ENCODE measurements around the gene SERPINA1.

The SERPINA1 gene

GRCh38 chr14:94334872-94335271, 53.5 kb downstream of the SERPINA1 start:
- no peaks in the 10 kb centered on the region for H3K27me3 ChIP-seq (ENCODE audit: insufficient read depth, poor library complexity, severe bottlenecking)
- DNase-seq (ENCODE audit: low spot score) (no peak), ATAC-seq (ENCODE audit: low read depth) (peak; percentile 93)
- H3K4me1 ChIP-seq (ENCODE audit: insufficient read depth, poor library complexity, severe bottlenecking) = peaks cover 19% of the 10 kb centered on the region
- no peaks in the 10 kb centered on the region for H3K9me3 ChIP-seq (ENCODE audit: severe bottlenecking)
- H3K4me3 ChIP-seq (ENCODE audit: severe bottlenecking) = no peak overlapping the region
- peak overlapping the region; percentile 24 for H3K27ac ChIP-seq (ENCODE audit: poor library complexity, severe bottlenecking)
- TF ChIP-seq CTCF (IDR thresholded peaks at IDR 0.05; ENCODE audit: poor library complexity, severe bottlenecking) = no peak
- no peaks in the 10 kb centered on the region for H3K36me3 ChIP-seq (ENCODE audit: low read depth)

GRCh38 chr14:94332587-94332986, 55.8 kb downstream of the SERPINA1 start:
- ATAC-seq (ENCODE audit: low read depth) = no peak
- no peak overlapping the region for H3K4me3 ChIP-seq (ENCODE audit: severe bottlenecking)
- H3K36me3 ChIP-seq (ENCODE audit: low read depth) = no peaks in the 10 kb centered on the region
- TF ChIP-seq CTCF (IDR thresholded peaks at IDR 0.05; ENCODE audit: poor library complexity, severe bottlenecking) = no peak
- H3K27me3 ChIP-seq (ENCODE audit: insufficient read depth, poor library complexity, severe bottlenecking) = no peaks in the 10 kb centered on the region
- no peak overlapping the region for H3K27ac ChIP-seq (ENCODE audit: poor library complexity, severe bottlenecking)
- DNase-seq (ENCODE audit: low spot score) = no peak
- no peaks in the 10 kb centered on the region for H3K9me3 ChIP-seq (ENCODE audit: severe bottlenecking)
- peaks cover 19% of the 10 kb centered on the region for H3K4me1 ChIP-seq (ENCODE audit: insufficient read depth, poor library complexity, severe bottlenecking)

GRCh38 chr14:94332063-94332583, 56.3 kb downstream of the SERPINA1 start:
- H3K4me1 ChIP-seq (ENCODE audit: insufficient read depth, poor library complexity, severe bottlenecking) = peaks cover 15% of the 10 kb centered on the region
- no peak overlapping the region for H3K4me3 ChIP-seq (ENCODE audit: severe bottlenecking)
- no peaks in the 10 kb centered on the region for H3K9me3 ChIP-seq (ENCODE audit: severe bottlenecking)
- no peaks in the 10 kb centered on the region for H3K36me3 ChIP-seq (ENCODE audit: low read depth)
- H3K27ac ChIP-seq (ENCODE audit: poor library complexity, severe bottlenecking) = no peak overlapping the region
- TF ChIP-seq CTCF (IDR thresholded peaks at IDR 0.05; ENCODE audit: poor library complexity, severe bottlenecking) = no peak
- H3K27me3 ChIP-seq (ENCODE audit: insufficient read depth, poor library complexity, severe bottlenecking) = no peaks in the 10 kb centered on the region
- DNase-seq (ENCODE audit: low spot score) (no peak), ATAC-seq (ENCODE audit: low read depth) (no peak)

- no peak overlapping the region for H3K27ac ChIP-seq (ENCODE audit: poor library complexity, severe bottlenecking)
- no peaks in the 10 kb centered on the region for H3K9me3 ChIP-seq (ENCODE audit: severe bottlenecking)
- no peak overlapping the region for H3K4me3 ChIP-seq (ENCODE audit: severe bottlenecking)
- peaks cover 14% of the 10 kb centered on the region for H3K4me1 ChIP-seq (ENCODE audit: insufficient read depth, poor library complexity, severe bottlenecking)
- no peak for TF ChIP-seq CTCF (IDR thresholded peaks at IDR 0.05; ENCODE audit: poor library complexity, severe bottlenecking)
- DNase-seq (ENCODE audit: low spot score) (no peak), ATAC-seq (ENCODE audit: low read depth) (no peak)
- H3K36me3 ChIP-seq (ENCODE audit: low read depth) = no peaks in the 10 kb centered on the region
- no peaks in the 10 kb centered on the region for H3K27me3 ChIP-seq (ENCODE audit: insufficient read depth, poor library complexity, severe bottlenecking)
Observed at GRCh38 chr14:94331462-94331861, 56.9 kb downstream of the SERPINA1 start.

DNA sequence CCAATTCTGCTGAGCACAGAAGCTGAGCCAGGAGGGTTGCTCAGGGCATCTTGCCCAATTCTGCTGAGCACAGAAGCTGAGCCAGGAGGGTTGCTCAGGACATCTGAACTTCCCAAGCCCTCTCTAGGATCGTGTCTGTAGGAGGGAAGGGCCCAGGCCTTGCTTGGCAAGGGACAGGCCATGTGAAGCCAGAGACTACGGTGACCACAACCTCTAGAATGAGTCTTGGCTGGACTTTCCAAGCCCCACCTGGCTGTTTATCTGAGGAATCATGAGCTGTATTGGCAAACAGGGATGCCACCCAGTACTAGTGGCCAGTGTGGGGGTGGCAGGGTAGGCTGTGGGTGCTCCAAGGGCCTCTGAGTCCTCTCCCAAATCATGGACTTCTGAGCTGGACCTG, 57.5 kb downstream of the SERPINA1 start:
- ATAC-seq (ENCODE audit: low read depth) = no peak
- H3K27me3 ChIP-seq (ENCODE audit: insufficient read depth, poor library complexity, severe bottlenecking) = no peaks in the 10 kb centered on the region
- H3K4me1 ChIP-seq (ENCODE audit: insufficient read depth, poor library complexity, severe bottlenecking) = peaks cover 14% of the 10 kb centered on the region
- no peak overlapping the region for H3K4me3 ChIP-seq (ENCODE audit: severe bottlenecking)
- no peak overlapping the region for H3K27ac ChIP-seq (ENCODE audit: poor library complexity, severe bottlenecking)
- TF ChIP-seq CTCF (IDR thresholded peaks at IDR 0.05; ENCODE audit: poor library complexity, severe bottlenecking) = no peak
- H3K9me3 ChIP-seq (ENCODE audit: severe bottlenecking) = no peaks in the 10 kb centered on the region
- no peaks in the 10 kb centered on the region for H3K36me3 ChIP-seq (ENCODE audit: low read depth)
- no peak for DNase-seq (ENCODE audit: low spot score)

All from RWPE2 (cell line).